ENCODE results near the gene CYYR1.

Gene CYYR1

DNA sequence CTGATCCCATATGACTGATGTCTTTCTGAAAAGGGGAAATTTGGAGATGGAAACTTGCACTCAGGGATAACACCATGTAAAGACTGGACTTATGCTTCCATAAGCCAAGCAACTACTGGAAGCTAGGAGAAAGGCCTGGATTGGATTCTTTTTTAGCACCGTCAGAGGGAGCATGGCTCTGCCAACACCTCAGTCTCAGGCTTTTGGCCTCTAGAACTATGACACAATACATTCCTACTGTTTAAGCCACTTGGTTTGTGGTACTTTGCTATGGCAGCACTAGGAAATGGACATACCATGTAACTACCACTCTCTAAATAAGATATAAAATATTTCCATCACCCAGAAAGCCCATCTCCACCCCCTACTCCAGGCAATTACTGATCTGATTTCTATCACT lies 139.7 kb downstream of the CYYR1 start:
- DNase-seq (ENCODE audit: low read depth): no peak

DNA sequence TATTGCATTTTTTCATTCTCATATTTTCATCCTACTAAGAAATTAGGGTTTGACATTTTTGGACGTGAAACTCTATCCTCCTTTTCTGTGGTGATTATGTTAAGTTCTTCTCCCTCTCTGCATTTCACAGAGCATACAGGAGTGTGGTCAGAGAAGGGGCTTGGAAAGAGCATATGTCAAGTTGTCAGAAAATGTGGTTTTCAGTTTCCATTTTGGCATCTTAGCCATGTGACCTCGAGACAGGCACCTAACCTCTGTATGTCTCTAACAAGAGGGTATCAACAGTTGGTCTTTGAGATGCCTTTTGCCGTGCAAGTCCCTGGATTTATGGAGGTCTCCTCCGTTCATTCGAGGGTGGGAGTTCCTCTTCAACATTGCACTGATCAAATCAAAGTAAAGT lies 140.7 kb downstream of the CYYR1 start:
- no peak for DNase-seq (ENCODE audit: low read depth)

DNA sequence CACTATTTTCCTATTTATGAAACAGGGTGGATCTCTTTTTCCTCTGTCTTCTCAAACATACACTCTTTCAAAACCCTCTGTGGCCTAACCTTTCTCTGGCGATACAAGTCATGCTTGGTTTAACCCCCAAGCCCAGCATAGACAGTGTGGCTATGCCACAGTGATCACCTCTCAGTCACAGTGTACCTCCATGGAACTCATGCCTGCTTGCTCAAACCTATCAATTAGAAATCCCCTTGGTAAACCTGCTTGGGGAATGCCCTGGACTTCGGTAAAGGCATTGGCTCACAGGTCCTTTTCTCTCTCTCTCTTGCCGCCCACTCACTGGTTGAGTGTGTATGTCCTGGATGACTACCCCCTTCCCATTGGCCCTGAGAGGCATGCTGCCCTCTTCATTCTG lies 147.5 kb downstream of the CYYR1 start:
- no peak for DNase-seq (ENCODE audit: low read depth)

DNA sequence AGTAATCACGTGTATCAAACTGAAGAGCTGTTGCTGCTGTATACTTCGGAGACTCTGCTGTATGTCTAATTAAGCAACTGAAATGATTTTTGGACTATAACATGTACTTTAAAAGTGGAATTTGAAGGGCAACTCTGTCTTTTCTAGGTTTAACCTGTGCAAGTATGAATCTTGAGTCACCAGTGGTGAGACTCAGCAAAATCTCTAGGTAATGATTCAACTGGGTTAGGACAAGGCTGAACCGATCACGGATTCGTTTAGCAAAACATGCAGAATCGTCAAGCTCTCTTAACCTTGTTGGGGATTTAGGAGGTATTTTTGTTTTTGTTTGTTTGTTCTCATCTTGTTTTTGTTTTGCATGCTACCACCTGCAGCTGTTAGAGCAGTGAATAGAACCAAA lies 149.6 kb downstream of the CYYR1 start:
- no peak for DNase-seq (ENCODE audit: low read depth)

DNA sequence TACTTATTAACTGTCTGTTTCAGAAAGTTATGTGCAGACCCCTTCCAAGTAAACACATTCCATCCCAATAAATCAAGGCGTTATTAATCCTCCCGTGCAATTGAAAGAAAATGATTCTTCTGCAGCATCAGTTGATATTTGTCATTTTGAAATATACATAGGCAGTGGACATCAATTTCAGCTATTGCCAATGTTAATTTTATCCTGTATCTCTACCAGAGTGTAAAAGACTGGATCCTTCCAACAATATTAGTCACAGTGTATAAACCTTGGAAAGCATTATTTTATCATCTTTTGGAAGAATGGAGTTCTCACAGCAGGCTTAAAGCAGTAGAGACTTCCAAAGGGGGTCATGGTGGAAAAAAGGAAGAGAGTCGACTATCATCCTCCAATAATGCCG lies 150.4 kb downstream of the CYYR1 start:
- DNase-seq (ENCODE audit: low read depth): no peak

DNA sequence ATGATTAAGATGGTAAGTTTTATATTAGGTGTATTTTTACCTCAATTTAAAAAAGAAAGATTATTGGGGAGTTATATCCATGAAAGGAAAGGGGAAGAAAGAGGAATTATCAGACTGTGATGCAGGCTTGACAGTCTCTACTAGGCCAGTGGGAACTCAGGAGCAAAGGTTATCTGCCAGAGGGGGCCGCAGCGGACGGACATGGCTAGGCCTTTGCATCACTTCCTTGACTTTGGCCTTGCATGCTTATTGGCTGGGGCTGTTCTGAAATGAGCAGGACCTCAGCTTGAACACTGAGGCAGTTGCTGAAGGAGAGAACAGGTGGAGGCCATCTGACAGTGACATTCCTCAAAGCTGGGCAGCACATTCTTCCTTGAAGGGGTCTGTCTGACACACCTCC lies 150.9 kb downstream of the CYYR1 start:
- no peak for DNase-seq (ENCODE audit: low read depth)

DNA sequence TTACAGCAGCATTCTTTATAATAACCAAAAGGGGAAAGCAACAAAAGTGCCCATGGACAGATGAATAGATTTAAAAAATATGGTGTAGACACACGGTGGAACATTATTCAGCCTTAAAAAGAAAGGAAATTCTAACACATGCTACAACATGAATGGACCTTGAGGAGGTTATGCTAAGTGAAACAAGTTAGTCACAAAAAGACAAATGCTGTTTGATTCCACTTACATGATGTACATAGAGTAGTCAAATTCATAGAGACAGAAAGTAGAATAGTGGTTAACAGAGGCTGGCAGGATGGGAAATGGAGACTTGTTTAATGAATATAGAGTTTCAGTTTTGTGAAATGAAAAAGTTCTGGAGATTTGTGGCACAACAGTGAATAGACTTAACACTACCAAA lies 151.4 kb downstream of the CYYR1 start:
- DNase-seq (ENCODE audit: low read depth): no peak
